IPS DF 6.9 (cell line): ENCODE results near the gene PRSS21.

Source experiments
- DNase-seq: peaks from one replicate; pipeline ENCODE4 v3.0.0-alpha.2; 2013; ENCODE audit warnings: low read depth, low spot score
- H3K27ac ChIP-seq: one replicate; pipeline ENCODE4 v1.5.1; 2013; ENCODE audit warnings: low read length, control low read depth
- H3K27me3 ChIP-seq: 2 replicates; pipeline ENCODE4 v1.6.1; 2013; ENCODE audit warnings: mild to moderate bottlenecking, low read length; ENCODE audit not compliant: control insufficient read depth, insufficient read depth
- H3K36me3 ChIP-seq: 2 replicates; pipeline ENCODE4 v1.6.1; 2013; ENCODE audit warnings: low read length; ENCODE audit not compliant: control insufficient read depth, insufficient read depth
- H3K4me1 ChIP-seq: 2 replicates; pipeline ENCODE4 v1.6.1; 2013; ENCODE audit warnings: low read length; ENCODE audit not compliant: control insufficient read depth, insufficient read depth
- H3K4me3 ChIP-seq: 2 replicates; pipeline ENCODE4 v1.5.1; 2013; ENCODE audit warnings: mild to moderate bottlenecking, low read length
- H3K9me3 ChIP-seq: 2 replicates; pipeline ENCODE4 v1.6.1; 2013; ENCODE audit warnings: low read length, inconsistent platforms; ENCODE audit not compliant: control insufficient read depth, insufficient read depth
- WGBS: extraction: QIAGEN DNeasy Blood & Tissue Kit; methylation state at CpG from one replicate; pipeline ENCODE4 v1.1.7; 2013; ENCODE audit warnings: mixed read lengths, missing lambda C conversion rate; ENCODE audit not compliant: insufficient read length, insufficient coverage; 5-methylcytosine and 5-hydroxymethylcytosine counted together

The PRSS21 gene

DNA sequence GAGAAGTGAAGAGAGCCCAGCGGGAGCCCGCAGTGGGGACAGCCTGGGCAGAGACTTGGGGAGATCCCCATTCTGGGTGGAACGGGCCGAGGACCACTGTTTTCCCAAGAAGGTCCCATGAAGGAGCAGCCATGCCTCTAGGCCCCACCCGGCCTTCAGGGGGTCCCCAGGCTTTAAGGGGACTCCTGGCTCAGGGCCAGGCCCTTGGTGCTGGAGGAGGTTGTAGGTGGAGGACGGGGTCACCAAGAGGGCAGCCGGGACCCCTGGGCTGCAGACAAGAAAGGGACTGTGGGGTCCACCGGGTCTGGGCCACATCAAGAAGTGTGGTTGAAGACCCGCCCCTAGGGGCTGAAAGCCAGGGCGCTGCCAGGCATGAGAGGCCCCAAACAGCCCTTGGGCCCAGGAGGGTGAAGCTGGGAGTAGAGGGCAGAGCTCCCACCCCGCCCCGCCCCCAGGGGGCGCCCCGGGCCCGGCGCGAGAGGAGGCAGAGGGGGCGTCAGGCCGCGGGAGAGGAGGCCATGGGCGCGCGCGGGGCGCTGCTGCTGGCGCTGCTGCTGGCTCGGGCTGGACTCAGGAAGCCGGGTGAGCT, at the start of gene PRSS21:
TSS of gene PRSS21 (plus strand) at position 487 of the 589 bp plus-strand sequence. CDS start at position 519, 32 bp downstream.
- no CpG with 5 or more reads among the region's 28 CpGs for WGBS
- no peaks in the 10 kb centered on the region for H3K9me3 ChIP-seq
- H3K4me3 ChIP-seq = no peak within 1 kb of the TSS; the same call in 1 of the 2 replicates
- no peaks in the 10 kb centered on the region for H3K27me3 ChIP-seq
- DNase-seq = no peak
- H3K4me1 ChIP-seq = 0 out of 2 replicates have a peak, but pooled peaks cover 2% of the 10 kb centered on the region
- H3K27ac ChIP-seq = no peak within 1 kb of the TSS
- H3K36me3 ChIP-seq = no peaks in the 10 kb centered on the region

DNA sequence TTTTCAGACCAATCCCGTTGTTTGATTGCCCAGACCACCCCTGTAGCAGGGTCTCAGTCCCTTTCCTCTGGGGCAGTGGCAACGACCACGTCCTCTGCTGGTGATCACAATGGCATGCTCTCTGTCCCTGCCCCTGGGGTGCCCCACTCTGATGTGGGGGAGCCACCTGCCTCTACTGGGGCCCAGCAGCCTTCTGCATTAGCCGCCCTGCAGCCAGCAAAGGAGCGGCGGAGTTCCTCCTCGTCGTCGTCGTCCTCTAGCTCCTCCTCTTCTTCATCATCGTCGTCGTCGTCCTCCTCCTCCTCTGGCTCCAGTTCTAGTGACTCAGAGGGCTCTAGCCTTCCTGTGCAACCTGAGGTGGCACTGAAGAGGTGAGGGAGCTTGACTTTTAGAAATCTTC, 49.1 kb upstream of the PRSS21 start:
- DNase-seq = no peak
- Histone ChIP-seq H3K36me3 (peaks cover 85% of the 10 kb centered on the region), H3K4me3 (no peak overlapping the region), H3K27ac (no peak overlapping the region), H3K9me3 (no peaks in the 10 kb centered on the region), H3K27me3 (no peaks in the 10 kb centered on the region), H3K4me1 (no peaks in the 10 kb centered on the region)
- WGBS = no CpG with 5 or more reads among the region's 14 CpGs

GRCh38 chr16:2768403-2769089, 48.5 kb upstream of the PRSS21 start:
- H3K27ac ChIP-seq = no peak overlapping the region
- no peaks in the 10 kb centered on the region for H3K27me3 ChIP-seq
- WGBS = no CpG with 5 or more reads among the region's 17 CpGs
- H3K4me3 ChIP-seq = no peak overlapping the region
- H3K36me3 ChIP-seq = peaks cover 79% of the 10 kb centered on the region
- H3K9me3 ChIP-seq = no peaks in the 10 kb centered on the region
- no peak for DNase-seq
- H3K4me1 ChIP-seq = no peaks in the 10 kb centered on the region

- H3K4me1 ChIP-seq = no peaks in the 10 kb centered on the region
- H3K27ac ChIP-seq = no peak overlapping the region
- H3K36me3 ChIP-seq = peaks cover 75% of the 10 kb centered on the region
- no peaks in the 10 kb centered on the region for H3K9me3 ChIP-seq
- no peak for DNase-seq
- WGBS = 100% methylated on average over 2 of the region's 11 CpGs
- H3K4me3 ChIP-seq = no peak overlapping the region
- no peaks in the 10 kb centered on the region for H3K27me3 ChIP-seq
Measured at GRCh38 chr16:2769100-2769529, 47.9 kb upstream of the PRSS21 start.

- H3K27ac ChIP-seq = no peak overlapping the region
- H3K36me3 ChIP-seq = peaks cover 77% of the 10 kb centered on the region
- no peak for DNase-seq
- no CpG with 5 or more reads among the region's 14 CpGs for WGBS
- H3K27me3 ChIP-seq = no peaks in the 10 kb centered on the region
- no peaks in the 10 kb centered on the region for H3K9me3 ChIP-seq
- no peaks in the 10 kb centered on the region for H3K4me1 ChIP-seq
- H3K4me3 ChIP-seq = no peak overlapping the region
Measured at GRCh38 chr16:2769675-2770056, 47.4 kb upstream of the PRSS21 start.

DNA sequence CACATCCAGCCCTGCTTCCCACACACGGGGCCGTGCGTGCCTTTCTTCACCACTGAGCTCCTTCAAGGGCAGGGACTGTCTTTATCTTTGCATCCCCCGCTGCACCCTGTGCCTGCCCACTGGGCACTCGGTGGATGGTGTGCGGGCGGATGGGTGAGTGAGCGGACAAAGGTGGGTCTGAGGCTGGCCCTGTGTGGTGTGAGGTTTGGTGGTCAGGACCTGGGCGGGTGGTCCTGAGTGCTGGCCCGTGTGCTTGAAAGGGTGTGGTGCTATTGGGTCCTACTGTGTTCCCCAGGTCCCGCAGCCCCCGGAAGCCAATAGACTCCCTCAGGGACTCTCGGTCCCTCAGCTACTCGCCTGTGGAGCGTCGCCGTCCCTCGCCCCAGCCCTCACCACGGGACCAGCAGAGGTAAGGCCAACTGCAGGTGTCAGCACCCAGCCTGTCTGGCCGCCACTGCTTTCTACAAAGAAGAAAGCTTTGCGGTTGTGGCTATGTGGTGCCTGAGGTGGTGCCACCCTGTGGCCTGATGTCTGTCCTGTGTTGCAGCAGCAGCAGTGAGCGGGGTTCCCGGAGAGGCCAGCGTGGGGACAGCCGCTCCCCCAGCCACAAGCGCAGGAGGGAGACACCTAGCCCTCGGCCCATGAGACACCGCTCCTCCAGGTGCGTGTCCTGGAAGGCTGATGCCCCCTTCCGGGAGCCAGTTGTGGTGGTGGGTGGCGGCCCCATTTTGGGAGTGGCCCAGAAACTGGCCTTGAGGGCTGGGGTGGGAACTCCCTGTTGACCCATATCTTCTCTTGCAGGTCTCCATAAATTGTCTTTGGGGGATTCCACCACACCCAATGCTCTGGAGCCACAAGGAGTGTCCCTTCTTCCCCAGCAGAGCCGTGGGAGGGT, 46.7 kb upstream of the PRSS21 start:
- Histone ChIP-seq H3K9me3 (no peaks in the 10 kb centered on the region), H3K27me3 (no peaks in the 10 kb centered on the region), H3K4me1 (no peaks in the 10 kb centered on the region), H3K4me3 (no peak overlapping the region), H3K27ac (no peak overlapping the region), H3K36me3 (peaks cover 76% of the 10 kb centered on the region)
- WGBS = no CpG with 5 or more reads among the region's 32 CpGs
- DNase-seq = no peak

GRCh38 chr16:2771496-2772402, 45.3 kb upstream of the PRSS21 start:
- no peaks in the 10 kb centered on the region; the same call in 1 of the 2 replicates for H3K4me1 ChIP-seq
- no peak for DNase-seq
- H3K4me3 ChIP-seq = no peak overlapping the region
- no peak overlapping the region for H3K27ac ChIP-seq
- H3K27me3 ChIP-seq = no peaks in the 10 kb centered on the region
- WGBS = no CpG with 5 or more reads among the region's 18 CpGs
- H3K9me3 ChIP-seq = no peaks in the 10 kb centered on the region
- peaks cover 63% of the 10 kb centered on the region for H3K36me3 ChIP-seq

DNA sequence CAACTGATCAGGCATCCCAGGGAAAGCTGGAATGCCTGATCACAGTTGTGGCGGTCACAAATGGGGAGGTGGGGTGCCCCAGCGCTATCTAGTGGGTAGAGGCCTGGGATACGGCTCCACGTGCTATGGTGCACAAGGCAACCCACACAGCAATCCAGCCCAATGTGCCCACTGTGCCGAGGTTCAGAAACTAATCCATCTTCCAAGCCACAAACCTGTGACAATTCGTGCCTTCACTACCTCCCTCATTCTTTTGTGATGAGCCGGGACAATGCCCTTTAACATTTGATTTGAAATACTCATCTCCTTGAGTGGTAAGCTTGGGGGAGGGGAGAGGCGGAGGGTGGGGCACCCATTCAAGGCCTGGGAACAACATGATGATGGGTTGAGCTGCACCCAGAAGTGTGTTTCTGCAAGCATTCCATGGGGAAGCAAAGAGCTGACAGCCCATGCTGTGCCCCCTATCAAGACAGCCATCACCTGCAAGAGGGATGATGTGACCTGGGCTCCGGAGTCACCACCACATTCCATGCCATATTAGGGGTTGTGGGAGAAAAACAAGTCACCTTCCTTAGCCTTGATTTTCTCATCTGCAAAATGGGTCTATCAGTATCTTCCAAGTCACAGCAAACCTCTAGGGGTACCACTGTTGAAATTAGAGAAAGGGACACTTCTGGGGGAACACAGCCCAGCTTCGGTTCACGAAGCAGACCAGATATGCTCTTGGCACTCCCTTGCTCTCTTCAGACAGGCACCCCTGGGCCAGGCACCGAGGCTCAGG, 43.7 kb upstream of the PRSS21 start:
- no peak overlapping the region for H3K4me3 ChIP-seq
- no peaks in the 10 kb centered on the region for H3K27me3 ChIP-seq
- no peak for DNase-seq
- no CpG with 5 or more reads among the region's 12 CpGs for WGBS
- no peaks in the 10 kb centered on the region for H3K9me3 ChIP-seq
- H3K36me3 ChIP-seq = peaks cover 46% of the 10 kb centered on the region
- H3K27ac ChIP-seq = no peak overlapping the region
- no peaks in the 10 kb centered on the region; the same call in none of the 2 replicates for H3K4me1 ChIP-seq

- Histone ChIP-seq H3K4me1 (peaks cover 5% of the 10 kb centered on the region), H3K27ac (no peak overlapping the region), H3K36me3 (peaks cover 37% of the 10 kb centered on the region), H3K4me3 (no peak overlapping the region), H3K27me3 (no peaks in the 10 kb centered on the region), H3K9me3 (no peaks in the 10 kb centered on the region)
- no peak for DNase-seq
- WGBS = no CpG with 5 or more reads among the region's 7 CpGs
Measured at GRCh38 chr16:2774161-2774891, 42.7 kb upstream of the PRSS21 start.
